HepG2 (cell line): ENCODE measurements around the gene ABCG8. TPM values are rescaled to one million over a fixed set of nuclear protein-coding genes. Genes with fewer than 3 reads are reported as not detected.

Experiments used
- ATAC-seq: fragments of 200-7000 bp; cut with Tn5 transposase; 3 replicates; pipeline ENCODE4 v1.9.1; 2020; ENCODE audit warnings: mild to moderate bottlenecking, moderate library complexity
- BruUV-seq: library from RNA; stranded (reverse); fragments of 400-500 nt; replicated peaks from 2 replicates; lab custom pipeline; 2021; lab: Mats Ljungman, UMichigan
- CTCF ChIA-PET: fragments of 300-600 bp; formaldehyde crosslinking; extraction: SDS; loops from one replicate; lab custom pipeline; 2021; ENCODE audit warnings: low total read pairs, inconsistent platforms, low intra/inter-chr PET ratio; lab: Yijun Ruan, JAX
- POLR2A ChIA-PET: fragments of 350-600 bp; sonication (Branson Sonifier 250); formaldehyde crosslinking; loops from one replicate; lab custom pipeline; 2020; ENCODE audit warnings: antibody characterized with exemption, inconsistent platforms; lab: Yijun Ruan, JAX
- DNase-seq: peaks from one replicate; pipeline ENCODE4 v3.0.0-alpha.2; 2015; ENCODE audit warnings: low spot score
- FAIRE-seq: peaks from 3 replicates; lab custom pipeline; 2011; peaks lifted over from hg19 to GRCh38; lab: Jason Lieb, UNC
- H2AFZ ChIP-seq: one replicate; pipeline ENCODE4 v1.6.1; 2011; ENCODE audit warnings: low read length, inconsistent platforms
- H3K27ac ChIP-seq: fragments of 300-600 bp; 3 replicates; pipeline ENCODE4 v1.8.0; 2011; ENCODE audit warnings: mixed run types, mild to moderate bottlenecking, mixed read lengths, low read length, inconsistent platforms; ENCODE audit not compliant: insufficient read depth; ENCODE audit errors: extremely low read length
- H3K27me3 ChIP-seq, 2 experiments: fragments of 200-600 bp in 1 of 2; 2 replicates in 1 of 2; 3 replicates in 1 of 2; pipeline versions ENCODE4 v1.6.0 to v1.8.0; 2011; ENCODE audit warnings: low read length in 2 of 2, mild to moderate bottlenecking in 2 of 2, moderate library complexity in 2 of 2, inconsistent platforms in 1 of 2; ENCODE audit not compliant: insufficient read depth in 2 of 2, control insufficient read depth in 1 of 2
- H3K36me3 ChIP-seq, 2 experiments: fragments of 200-600 bp in 1 of 2; replicated peaks in 1 of 2; 2 replicates in 1 of 2; 3 replicates in 1 of 2; pipeline versions ENCODE4 v1.5.1 to v1.8.0; 2011; ENCODE audit warnings: low read length in 2 of 2, inconsistent platforms in 1 of 2; ENCODE audit not compliant: insufficient read depth in 2 of 2, control insufficient read depth in 1 of 2
- H3K4me1 ChIP-seq: 2 replicates; pipeline ENCODE4 v1.5.1; 2012; ENCODE audit warnings: low read length, inconsistent platforms; ENCODE audit not compliant: insufficient read depth
- H3K4me2 ChIP-seq: 2 replicates; pipeline ENCODE4 v1.6.0; 2011; ENCODE audit warnings: low read depth, low read length, inconsistent platforms
- H3K4me3 ChIP-seq, 3 experiments: fragments of 200-600 bp in 1 of 3; sonication (generic), shearing (Covaris generic) in 1 of 3; replicated peaks in 1 of 3; 2 replicates each; pipeline ENCODE4 v1.5.1; 2011 to 2016; ENCODE audit warnings: low read length in 3 of 3, inconsistent platforms in 2 of 3, low read depth in 2 of 3, mild to moderate bottlenecking in 2 of 3, control low read depth in 1 of 3, mixed read lengths in 1 of 3; ENCODE audit not compliant: insufficient read depth in 1 of 3
- H3K79me2 ChIP-seq: one replicate; pipeline ENCODE4 v1.6.1; 2011; ENCODE audit warnings: low read length, inconsistent platforms; ENCODE audit not compliant: insufficient read depth
- H3K9ac ChIP-seq: 2 replicates; pipeline ENCODE4 v1.6.0; 2011; ENCODE audit warnings: mild to moderate bottlenecking, low read depth, low read length, inconsistent platforms; ENCODE audit not compliant: insufficient read depth
- H3K9me3 ChIP-seq: 2 replicates; pipeline ENCODE4 v1.5.1; 2012; ENCODE audit warnings: mild to moderate bottlenecking, low read length
- H4K20me1 ChIP-seq: 2 replicates; pipeline ENCODE4 v1.6.0; 2011; ENCODE audit warnings: inconsistent platforms, mild to moderate bottlenecking, low read length, moderate library complexity; ENCODE audit not compliant: insufficient read depth
- MZF1 ChIP-seq: sonication (generic); formaldehyde crosslinking; IDR thresholded peaks from 2 replicates; pipeline ENCODE4 v1.8.1; 2023; ENCODE audit warnings: mild to moderate bottlenecking, missing genetic modification reagents, borderline replicate concordance
- PHF8 ChIP-seq: sonication (generic); formaldehyde crosslinking; IDR thresholded peaks from 2 replicates; pipeline ENCODE4 v1.5.0; 2020; ENCODE audit warnings: missing genetic modification reagents
- ZBTB34 ChIP-seq: sonication (generic); formaldehyde crosslinking; IDR thresholded peaks from 2 replicates; pipeline ENCODE4 v1.8.0; 2022; ENCODE audit warnings: mild to moderate bottlenecking, missing genetic modification reagents
- ZNF12 ChIP-seq: sonication (generic); formaldehyde crosslinking; IDR thresholded peaks from 2 replicates; pipeline ENCODE4 v1.5.0; 2020; ENCODE audit warnings: missing genetic modification reagents
- WGBS: methylation state at CpG from one replicate; pipeline ENCODE4 v1.1.6; 2017; ENCODE audit warnings: low lambda C conversion rate; 5-methylcytosine and 5-hydroxymethylcytosine counted together
- in situ Hi-C: cut with HindIII; loops from 2 replicates; pipeline ENCODE4 v1.10.0; 2017; ENCODE audit warnings: low pct_unique_long_range_greater_than_20kb; ENCODE audit not compliant: extremely low pct_ligation_motif_present
- intact Hi-C: fragments of 100-400 bp; cut with micrococcal nuclease; formaldehyde crosslinking; loops from one replicate; pipeline ENCODE4 v1.10.0; 2022; ENCODE audit not compliant: unreplicated experiment
- polyA plus RNA-seq, 8 experiments: library from polyadenylated mRNA; depleted of rRNA in 3 of 8; stranded (reverse) in 7 of 8; unstranded in 1 of 8; fragments of >200 nt; fragmentation: Illumina TruSeq in 4 of 8; extraction: Trizol in 4 of 8; gene quantifications; 2 replicates each; pipeline versions ENCODE4 v1.2.1 to v1.2.3, GENCODE V29; 2011 to 2016; ENCODE audit warnings: low read depth in 4 of 8, missing spikeins in 1 of 8, mixed read lengths in 1 of 8; ENCODE audit not compliant: insufficient read depth in 1 of 8
- total RNA-seq, 5 experiments: library from RNA; depleted of rRNA; stranded (reverse); fragments of >200 nt; fragmentation: Illumina TruSeq; extraction: Trizol; gene quantifications; 2 replicates each; pipeline ENCODE4 v1.2.3, GENCODE V29; 2016; ENCODE audit warnings: low read depth in 1 of 5
- TF ChIP-seq, protein P1 (sequence below): sonication (generic); formaldehyde crosslinking; IDR thresholded peaks from 2 replicates; pipeline ENCODE4 v1.8.1; 2023; ENCODE audit warnings: mild to moderate bottlenecking, missing genetic modification reagents
- TF ChIP-seq, protein P2 (sequence below): sonication (generic); formaldehyde crosslinking; IDR thresholded peaks from 2 replicates; pipeline ENCODE4 v1.5.1; 2020; ENCODE audit warnings: mild to moderate bottlenecking, missing genetic modification reagents
- TF ChIP-seq, protein P3 (sequence below): sonication (generic); formaldehyde crosslinking; IDR thresholded peaks from 2 replicates; pipeline ENCODE4 v1.5.1; 2020; ENCODE audit warnings: missing genetic modification reagents, mild to moderate bottlenecking, borderline replicate concordance

The ABCG8 gene
- total and polyA plus RNA-seq, 2 of the 13 experiments (the other 11 are each of a cell fraction or from before 2014, with no cell fraction given): 8.1 to 8.8 TPM

DNA sequence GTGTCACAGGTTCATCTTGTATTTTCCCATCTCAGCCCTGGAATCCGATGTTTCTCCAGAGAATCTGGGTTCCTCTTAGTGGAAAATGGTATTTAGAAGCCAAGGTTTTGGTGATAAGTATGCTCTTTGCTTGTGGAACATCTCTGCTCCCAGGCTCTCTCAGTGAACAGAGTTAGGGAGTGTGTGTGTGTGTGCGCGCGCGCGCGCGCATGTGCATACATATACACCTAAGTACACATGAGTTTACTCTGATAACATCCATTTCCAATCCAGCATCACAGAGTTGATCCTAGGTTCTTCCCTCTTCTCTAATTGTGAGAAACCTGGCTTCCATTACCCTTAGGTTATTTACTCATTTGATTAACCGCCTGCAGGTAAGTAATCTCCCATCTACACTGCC is 41.7 kb downstream of the ABCG8 start:
- H3K27ac ChIP-seq: no peak overlapping the region
- 84% methylated on average over 9 of the region's 9 CpGs for WGBS
- TF ChIP-seq, protein P1, sequence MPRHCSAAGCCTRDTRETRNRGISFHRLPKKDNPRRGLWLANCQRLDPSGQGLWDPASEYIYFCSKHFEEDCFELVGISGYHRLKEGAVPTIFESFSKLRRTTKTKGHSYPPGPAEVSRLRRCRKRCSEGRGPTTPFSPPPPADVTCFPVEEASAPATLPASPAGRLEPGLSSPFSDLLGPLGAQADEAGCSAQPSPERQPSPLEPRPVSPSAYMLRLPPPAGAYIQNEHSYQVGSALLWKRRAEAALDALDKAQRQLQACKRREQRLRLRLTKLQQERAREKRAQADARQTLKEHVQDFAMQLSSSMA (CRISPR knock-in tag): 0 out of 2 replicates have a peak, but pooled peaks have one; percentile 40
- no peak for TF ChIP-seq ZNF12 (CRISPR knock-in tag)
- H3K9me3 ChIP-seq: no peaks in the 10 kb centered on the region
- peaks cover 0 to 4% of the 10 kb centered on the region in 2 experiments; a peak in 2 of 5 replicates for H3K36me3 ChIP-seq
- ATAC-seq: no peak
- no TSS peak for BruUV-seq
- intact Hi-C loops (loop anchor here (5.0 kb wide), 1 partner anchor 73 kb away; no protein-coding TSS in a partner anchor), in situ Hi-C loops (no loop called here)
- peaks cover 49% of the 10 kb centered on the region for H3K4me1 ChIP-seq
- no peak for DNase-seq
- FAIRE-seq: no peak
- no peak overlapping the region for H2AFZ ChIP-seq
- H3K9ac ChIP-seq: no peak overlapping the region
- ChIA-PET CTCF (no interaction called here), POLR2A (interaction anchor here (1.1 kb wide), 1 partner anchor 35 kb away, joined by 4 read pairs; no protein-coding TSS in a partner anchor)
- H3K27me3 ChIP-seq: no peaks in the 10 kb centered on the region
- H3K4me3 ChIP-seq: no peak overlapping the region
- H3K4me2 ChIP-seq: no peak overlapping the region
- H3K79me2 ChIP-seq: no peaks in the 10 kb centered on the region
- H4K20me1 ChIP-seq: no peaks in the 10 kb centered on the region

GRCh38 chr2:43880952-43881351 is 42.2 kb downstream of the ABCG8 start:
- Histone ChIP-seq H3K4me1 (peaks cover 54% of the 10 kb centered on the region), H3K9me3 (no peaks in the 10 kb centered on the region), H3K9ac (no peak overlapping the region; the same call in 1 of the 2 replicates), H2AFZ (no peak overlapping the region), H3K27me3 (no peaks in the 10 kb centered on the region), H3K36me3 (peaks cover 0 to 2% of the 10 kb centered on the region in 2 experiments; a peak in 1 of 5 replicates), H3K4me3 (peak overlapping the region in 1 of 3 experiments; percentile 36; a peak in 1 of 6 replicates), H4K20me1 (no peaks in the 10 kb centered on the region), H3K79me2 (no peaks in the 10 kb centered on the region), H3K4me2 (peak overlapping the region; percentile 60), H3K27ac (peak overlapping the region; percentile 23)
- in situ Hi-C loops: no loop called here
- ATAC-seq (peak; percentile 4), DNase-seq (peak; percentile 43), FAIRE-seq (no peak)
- intact Hi-C loops: loop anchor here (5.0 kb wide), 1 partner anchor 74 kb away; no protein-coding TSS in a partner anchor
- no TSS peak for BruUV-seq
- POLR2A ChIA-PET: interaction anchor here (1.1 kb wide), 1 partner anchor 36 kb away, joined by 4 read pairs; no protein-coding TSS in a partner anchor
- CTCF ChIA-PET: no interaction called here
- 43% methylated on average over 5 of the region's 5 CpGs for WGBS
- TF ChIP-seq PHF8 (CRISPR knock-in tag) (no peak), MZF1 (CRISPR knock-in tag) (0 out of 2 replicates have a peak, but pooled peaks have one; percentile 44), ZBTB34 (CRISPR knock-in tag) (peak; percentile 27; the same call in 1 of the 2 replicates)
- TF ChIP-seq, protein P2, sequence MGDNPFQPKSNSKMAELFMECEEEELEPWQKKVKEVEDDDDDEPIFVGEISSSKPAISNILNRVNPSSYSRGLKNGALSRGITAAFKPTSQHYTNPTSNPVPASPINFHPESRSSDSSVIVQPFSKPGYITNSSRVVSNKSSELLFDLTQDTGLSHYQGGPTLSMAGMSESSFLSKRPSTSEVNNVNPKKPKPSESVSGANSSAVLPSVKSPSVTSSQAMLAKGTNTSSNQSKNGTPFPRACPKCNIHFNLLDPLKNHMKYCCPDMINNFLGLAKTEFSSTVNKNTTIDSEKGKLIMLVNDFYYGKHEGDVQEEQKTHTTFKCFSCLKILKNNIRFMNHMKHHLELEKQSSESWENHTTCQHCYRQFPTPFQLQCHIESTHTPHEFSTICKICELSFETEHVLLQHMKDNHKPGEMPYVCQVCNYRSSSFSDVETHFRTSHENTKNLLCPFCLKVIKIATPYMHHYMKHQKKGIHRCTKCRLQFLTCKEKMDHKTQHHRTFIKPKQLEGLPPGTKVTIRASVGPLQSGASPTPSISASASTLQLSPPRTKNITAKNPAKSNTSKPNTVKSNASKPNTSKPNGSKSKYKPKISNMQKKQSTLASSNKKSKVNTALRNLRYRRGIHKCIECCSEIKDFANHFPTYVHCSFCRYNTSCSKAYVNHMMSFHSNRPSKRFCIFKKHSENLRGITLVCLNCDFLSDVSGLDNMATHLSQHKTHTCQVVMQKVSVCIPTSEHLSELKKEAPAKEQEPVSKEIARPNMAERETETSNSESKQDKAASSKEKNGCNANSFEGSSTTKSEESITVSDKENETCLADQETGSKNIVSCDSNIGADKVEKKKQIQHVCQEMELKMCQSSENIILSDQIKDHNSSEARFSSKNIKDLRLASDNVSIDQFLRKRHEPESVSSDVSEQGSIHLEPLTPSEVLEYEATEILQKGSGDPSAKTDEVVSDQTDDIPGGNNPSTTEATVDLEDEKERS (CRISPR knock-in tag): peak; percentile 55; the same call in 1 of the 2 replicates
- TF ChIP-seq, protein P3, sequence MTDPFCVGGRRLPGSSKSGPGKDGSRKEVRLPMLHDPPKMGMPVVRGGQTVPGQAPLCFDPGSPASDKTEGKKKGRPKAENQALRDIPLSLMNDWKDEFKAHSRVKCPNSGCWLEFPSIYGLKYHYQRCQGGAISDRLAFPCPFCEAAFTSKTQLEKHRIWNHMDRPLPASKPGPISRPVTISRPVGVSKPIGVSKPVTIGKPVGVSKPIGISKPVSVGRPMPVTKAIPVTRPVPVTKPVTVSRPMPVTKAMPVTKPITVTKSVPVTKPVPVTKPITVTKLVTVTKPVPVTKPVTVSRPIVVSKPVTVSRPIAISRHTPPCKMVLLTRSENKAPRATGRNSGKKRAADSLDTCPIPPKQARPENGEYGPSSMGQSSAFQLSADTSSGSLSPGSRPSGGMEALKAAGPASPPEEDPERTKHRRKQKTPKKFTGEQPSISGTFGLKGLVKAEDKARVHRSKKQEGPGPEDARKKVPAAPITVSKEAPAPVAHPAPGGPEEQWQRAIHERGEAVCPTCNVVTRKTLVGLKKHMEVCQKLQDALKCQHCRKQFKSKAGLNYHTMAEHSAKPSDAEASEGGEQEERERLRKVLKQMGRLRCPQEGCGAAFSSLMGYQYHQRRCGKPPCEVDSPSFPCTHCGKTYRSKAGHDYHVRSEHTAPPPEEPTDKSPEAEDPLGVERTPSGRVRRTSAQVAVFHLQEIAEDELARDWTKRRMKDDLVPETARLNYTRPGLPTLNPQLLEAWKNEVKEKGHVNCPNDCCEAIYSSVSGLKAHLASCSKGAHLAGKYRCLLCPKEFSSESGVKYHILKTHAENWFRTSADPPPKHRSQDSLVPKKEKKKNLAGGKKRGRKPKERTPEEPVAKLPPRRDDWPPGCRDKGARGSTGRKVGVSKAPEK (CRISPR knock-in tag): peak; percentile 87; the same call in 1 of the 2 replicates
